Measurements from ENCODE around the gene ZYG11B.
"Not testable (repeated sequence)": the region's sequence is repeated elsewhere in the genome, so short reads cannot be mapped to it uniquely, and the experiment has no call there.

ZYG11B gene

GRCh38 chr1:52727956-52728656, 1.9 kb downstream of the ZYG11B start:
- peaks cover 2% of the 10 kb centered on the region for H3K27me3 Mint-ChIP-seq (ENCODE audit: low read depth)
- H3K27ac Mint-ChIP-seq = no peak overlapping the region
- H3K36me3 Mint-ChIP-seq (ENCODE audit: low read depth) = peaks cover 6% of the 10 kb centered on the region
- H3K4me1 Mint-ChIP-seq (ENCODE audit: low read depth) = peaks cover 31% of the 10 kb centered on the region
- DNase-seq (ENCODE audit: low spot score) = no peak
- no peaks in the 10 kb centered on the region for H3K9me3 Mint-ChIP-seq
- H3K4me3 Mint-ChIP-seq = peak overlapping the region; percentile 39

- DNase-seq (ENCODE audit: low spot score) = no peak
- Mint-ChIP-seq H3K27ac (no peak overlapping the region), H3K9me3 (no peaks in the 10 kb centered on the region), H3K36me3 (ENCODE audit: low read depth) (peaks cover 4% of the 10 kb centered on the region), H3K4me3 (no peak overlapping the region), H3K27me3 (ENCODE audit: low read depth) (no peaks in the 10 kb centered on the region), H3K4me1 (ENCODE audit: low read depth) (peaks cover 4% of the 10 kb centered on the region)
These were observed 7.1 kb downstream of the ZYG11B start for GRCh38 chr1:52733368-52733767.

- H3K4me3 Mint-ChIP-seq; H3K27ac Mint-ChIP-seq; H3K36me3 Mint-ChIP-seq (ENCODE audit: low read depth); H3K27me3 Mint-ChIP-seq (ENCODE audit: low read depth); DNase-seq (ENCODE audit: low spot score); H3K4me1 Mint-ChIP-seq (ENCODE audit: low read depth); H3K9me3 Mint-ChIP-seq: not testable (repeated sequence)
These were observed 9.1 kb downstream of the ZYG11B start for GRCh38 chr1:52735371-52735770.

GRCh38 chr1:52738148-52738547, 11.9 kb downstream of the ZYG11B start:
- no peak for DNase-seq (ENCODE audit: low spot score)
- Mint-ChIP-seq H3K4me3 (no peak overlapping the region), H3K27ac (no peak overlapping the region), H3K4me1 (ENCODE audit: low read depth) (peaks cover 10% of the 10 kb centered on the region), H3K36me3 (ENCODE audit: low read depth) (no peaks in the 10 kb centered on the region), H3K9me3 (no peaks in the 10 kb centered on the region), H3K27me3 (ENCODE audit: low read depth) (no peaks in the 10 kb centered on the region)

- Mint-ChIP-seq H3K27ac (no peak overlapping the region), H3K4me3 (no peak overlapping the region), H3K27me3 (ENCODE audit: low read depth) (no peaks in the 10 kb centered on the region), H3K9me3 (no peaks in the 10 kb centered on the region), H3K4me1 (ENCODE audit: low read depth) (peaks cover 10% of the 10 kb centered on the region), H3K36me3 (ENCODE audit: low read depth) (no peaks in the 10 kb centered on the region)
- no peak for DNase-seq (ENCODE audit: low spot score)
These were observed 12.6 kb downstream of the ZYG11B start for GRCh38 chr1:52738893-52739292.

GRCh38 chr1:52739699-52740467, 13.6 kb downstream of the ZYG11B start:
- Mint-ChIP-seq H3K27me3 (ENCODE audit: low read depth) (no peaks in the 10 kb centered on the region), H3K4me3 (no peak overlapping the region), H3K36me3 (ENCODE audit: low read depth) (no peaks in the 10 kb centered on the region), H3K27ac (no peak overlapping the region), H3K4me1 (ENCODE audit: low read depth) (peaks cover 10% of the 10 kb centered on the region), H3K9me3 (no peaks in the 10 kb centered on the region)
- DNase-seq (ENCODE audit: low spot score) = no peak

- no peak for DNase-seq (ENCODE audit: low spot score)
- Mint-ChIP-seq H3K4me1 (ENCODE audit: low read depth) (peaks cover 11% of the 10 kb centered on the region), H3K4me3 (peak overlapping the region; percentile 45), H3K27ac (no peak overlapping the region), H3K9me3 (no peaks in the 10 kb centered on the region), H3K27me3 (ENCODE audit: low read depth) (no peaks in the 10 kb centered on the region), H3K36me3 (ENCODE audit: low read depth) (no peaks in the 10 kb centered on the region)
These were observed 15.0 kb downstream of the ZYG11B start for GRCh38 chr1:52741259-52741658.

- H3K27ac Mint-ChIP-seq = no peak overlapping the region
- H3K27me3 Mint-ChIP-seq (ENCODE audit: low read depth) = no peaks in the 10 kb centered on the region
- DNase-seq (ENCODE audit: low spot score) = no peak
- H3K36me3 Mint-ChIP-seq (ENCODE audit: low read depth) = no peaks in the 10 kb centered on the region
- H3K4me1 Mint-ChIP-seq (ENCODE audit: low read depth) = peaks cover 9% of the 10 kb centered on the region
- no peak overlapping the region for H3K4me3 Mint-ChIP-seq
- no peaks in the 10 kb centered on the region for H3K9me3 Mint-ChIP-seq
These were observed 19.9 kb downstream of the ZYG11B start for GRCh38 chr1:52746189-52746588.

- Mint-ChIP-seq H3K36me3 (ENCODE audit: low read depth) (no peaks in the 10 kb centered on the region), H3K9me3 (no peaks in the 10 kb centered on the region), H3K27me3 (ENCODE audit: low read depth) (no peaks in the 10 kb centered on the region), H3K27ac (no peak overlapping the region), H3K4me3 (no peak overlapping the region), H3K4me1 (ENCODE audit: low read depth) (peaks cover 2% of the 10 kb centered on the region)
- no peak for DNase-seq (ENCODE audit: low spot score)
These were observed 21.2 kb downstream of the ZYG11B start for GRCh38 chr1:52747450-52747849.

- Mint-ChIP-seq H3K4me1 (ENCODE audit: low read depth) (peaks cover 2% of the 10 kb centered on the region), H3K9me3 (no peaks in the 10 kb centered on the region), H3K27me3 (ENCODE audit: low read depth) (no peaks in the 10 kb centered on the region), H3K36me3 (ENCODE audit: low read depth) (no peaks in the 10 kb centered on the region), H3K4me3 (no peak overlapping the region), H3K27ac (no peak overlapping the region)
- no peak for DNase-seq (ENCODE audit: low spot score)
These were observed 21.9 kb downstream of the ZYG11B start for GRCh38 chr1:52748119-52748518.

GRCh38 chr1:52749496-52749895, 23.2 kb downstream of the ZYG11B start:
- H3K4me3 Mint-ChIP-seq; H3K36me3 Mint-ChIP-seq (ENCODE audit: low read depth); H3K27me3 Mint-ChIP-seq (ENCODE audit: low read depth); H3K9me3 Mint-ChIP-seq; H3K4me1 Mint-ChIP-seq (ENCODE audit: low read depth); DNase-seq (ENCODE audit: low spot score); H3K27ac Mint-ChIP-seq: not testable (repeated sequence)

- H3K36me3 Mint-ChIP-seq (ENCODE audit: low read depth); H3K9me3 Mint-ChIP-seq; H3K4me3 Mint-ChIP-seq: not testable (repeated sequence)
These were observed 23.9 kb downstream of the ZYG11B start for GRCh38 chr1:52750139-52750538.

GRCh38 chr1:52751589-52752483, 25.6 kb downstream of the ZYG11B start:
- Mint-ChIP-seq H3K27me3 (ENCODE audit: low read depth) (no peaks in the 10 kb centered on the region), H3K4me3 (no peak overlapping the region), H3K36me3 (ENCODE audit: low read depth) (peaks cover 4% of the 10 kb centered on the region), H3K4me1 (ENCODE audit: low read depth) (no peaks in the 10 kb centered on the region), H3K27ac (no peak overlapping the region), H3K9me3 (no peaks in the 10 kb centered on the region)
- DNase-seq (ENCODE audit: low spot score) = no peak

More at GRCh38 chr1:52750139-52750538, 23.9 kb downstream of the ZYG11B start:
- DNase-seq (ENCODE audit: low spot score); H3K27ac Mint-ChIP-seq; H3K4me1 Mint-ChIP-seq (ENCODE audit: low read depth); H3K27me3 Mint-ChIP-seq (ENCODE audit: low read depth): not testable (repeated sequence)

- no peaks in the 10 kb centered on the region for H3K9me3 Mint-ChIP-seq
- no peak overlapping the region for H3K4me3 Mint-ChIP-seq
- H3K27ac Mint-ChIP-seq = no peak overlapping the region
- no peak for DNase-seq (ENCODE audit: low spot score)
- H3K27me3 Mint-ChIP-seq (ENCODE audit: low read depth) = no peaks in the 10 kb centered on the region
- H3K36me3 Mint-ChIP-seq (ENCODE audit: low read depth) = peaks cover 4% of the 10 kb centered on the region
- no peaks in the 10 kb centered on the region for H3K4me1 Mint-ChIP-seq (ENCODE audit: low read depth)
These were observed 26.2 kb downstream of the ZYG11B start for GRCh38 chr1:52752484-52752826.
